Endothelial cell of umbilical vein (primary cell): ENCODE results near the gene TXNRD2. TPM values are rescaled to one million over a fixed set of nuclear protein-coding genes. Genes with fewer than 3 reads are reported as not detected.

Source experiments
- BruUV-seq: library from RNA; stranded (reverse); fragments of 400-500 nt; replicated peaks from 2 replicates; lab custom pipeline; 2021; lab: Mats Ljungman, UMichigan
- CTCF ChIA-PET: fragments of 300-600, 350-600 bp; sonication (Branson Sonifier 250); formaldehyde crosslinking; loops from one replicate; lab custom pipeline; 2021; ENCODE audit warnings: antibody characterized with exemption, inconsistent platforms; lab: Charles Lee
- POLR2A ChIA-PET: fragments of 300-600, 350-600 bp; sonication (Branson Sonifier 250); formaldehyde crosslinking; loops from one replicate; lab custom pipeline; 2021; ENCODE audit warnings: antibody characterized with exemption, inconsistent platforms; lab: Charles Lee
- DNase-seq: peaks from one replicate; pipeline ENCODE4 v3.0.0-alpha.2; 2011; ENCODE audit warnings: low read depth, low spot score
- FAIRE-seq: peaks from 2 replicates; lab custom pipeline; 2011; peaks lifted over from hg19 to GRCh38; lab: Jason Lieb, UNC
- H2AFZ ChIP-seq: 2 replicates; pipeline ENCODE4 v1.6.0; 2012; ENCODE audit warnings: low read depth, low read length, control low read depth, inconsistent platforms
- H3K27ac ChIP-seq: 2 replicates; pipeline ENCODE4 v1.5.1; 2011; ENCODE audit warnings: low read depth, mild to moderate bottlenecking, control low read depth, low read length, moderate library complexity; ENCODE audit not compliant: insufficient read depth
- H3K27me3 ChIP-seq, 2 experiments: 2 replicates each; pipeline versions ENCODE4 v1.6.0 to v1.6.1; 2011; ENCODE audit warnings: low read length in 2 of 2, mixed read lengths in 1 of 2; ENCODE audit not compliant: control insufficient read depth in 2 of 2, insufficient read depth in 2 of 2
- H3K36me3 ChIP-seq, 2 experiments: 2 replicates in 1 of 2; 3 replicates in 1 of 2; pipeline ENCODE4 v1.5.1; 2011; ENCODE audit warnings: low read length in 2 of 2, mild to moderate bottlenecking in 1 of 2, moderate library complexity in 1 of 2; ENCODE audit not compliant: control insufficient read depth in 2 of 2, insufficient read depth in 2 of 2; ENCODE audit errors: extremely low read depth in 1 of 2
- H3K4me1 ChIP-seq: 3 replicates; pipeline ENCODE4 v1.5.1; 2011; ENCODE audit warnings: mild to moderate bottlenecking, low read length; ENCODE audit not compliant: control insufficient read depth, insufficient read depth; ENCODE audit errors: extremely low read depth
- H3K4me2 ChIP-seq: 2 replicates; pipeline ENCODE4 v1.6.1; 2011; ENCODE audit warnings: low read length, control low read depth, mixed read lengths; ENCODE audit not compliant: insufficient read depth
- H3K4me3 ChIP-seq, 3 experiments: fragments of 200-600 bp in 1 of 3; sonication (generic), shearing (Covaris generic) in 1 of 3; replicated peaks in 1 of 3; 2 replicates each; pipeline ENCODE4 v1.5.1; 2011 to 2016; ENCODE audit warnings: control low read depth in 3 of 3, low read length in 3 of 3, mild to moderate bottlenecking in 2 of 3, inconsistent platforms in 1 of 3, low read depth in 1 of 3, moderate library complexity in 1 of 3; ENCODE audit not compliant: insufficient read depth in 1 of 3
- H3K79me2 ChIP-seq: 2 replicates; pipeline ENCODE4 v1.6.0; 2012; ENCODE audit warnings: low read length, inconsistent platforms; ENCODE audit not compliant: control insufficient read depth, insufficient read depth
- H3K9ac ChIP-seq: replicated peaks from 2 replicates; pipeline ENCODE3; 2011; ENCODE audit warnings: low read length, control low read depth; ENCODE audit not compliant: insufficient read depth; ENCODE audit errors: extremely low read depth
- H3K9me1 ChIP-seq: replicated peaks from 3 replicates; pipeline ENCODE4 v1.6.0; 2011; ENCODE audit warnings: mild to moderate bottlenecking, low read length; ENCODE audit not compliant: control insufficient read depth, insufficient read depth; ENCODE audit errors: extremely low read depth
- H3K9me3 ChIP-seq: replicated peaks from 2 replicates; pipeline ENCODE4 v1.5.1; 2012; ENCODE audit warnings: low read length, inconsistent platforms; ENCODE audit not compliant: control insufficient read depth, insufficient read depth
- H4K20me1 ChIP-seq: replicated peaks from 2 replicates; pipeline ENCODE3; 2011; ENCODE audit warnings: mild to moderate bottlenecking, low read length; ENCODE audit not compliant: control insufficient read depth, insufficient read depth; ENCODE audit errors: extremely low read depth
- CTCF ChIP-seq, 2 donors: IDR thresholded peaks; 1 replicate in 1 of 2; 2 replicates in 1 of 2; pipeline ENCODE4 v1.5.1; 2011; ENCODE audit warnings: low read length in 2 of 2, mild to moderate bottlenecking in 2 of 2, moderate library complexity in 2 of 2, control low read depth in 1 of 2, inconsistent platforms in 1 of 2, low read depth in 1 of 2; ENCODE audit not compliant: insufficient read depth in 1 of 2; ENCODE audit errors: extremely low read depth in 1 of 2
- EZH2 ChIP-seq: IDR thresholded peaks from 2 replicates; pipeline ENCODE4 v1.6.1; 2012; ENCODE audit warnings: borderline replicate concordance, low read depth, mild to moderate bottlenecking, moderate library complexity, low read length, inconsistent platforms; ENCODE audit not compliant: severe bottlenecking
- FOS ChIP-seq: IDR thresholded peaks from 2 replicates; pipeline ENCODE4 v1.6.1; 2011; ENCODE audit warnings: mild to moderate bottlenecking, low read length, moderate library complexity, borderline replicate concordance; ENCODE audit not compliant: insufficient read depth
- GATA2 ChIP-seq: IDR thresholded peaks from 2 replicates; pipeline ENCODE4 v1.7.0; 2011; ENCODE audit warnings: low read depth, mild to moderate bottlenecking, moderate library complexity, mixed read lengths, low read length; ENCODE audit not compliant: insufficient read length, insufficient read depth
- JUN ChIP-seq: IDR thresholded peaks from 2 replicates; pipeline ENCODE4 v1.6.1; 2011; ENCODE audit warnings: borderline replicate concordance, low read depth; ENCODE audit not compliant: insufficient read length, insufficient read depth
- MAX ChIP-seq: IDR thresholded peaks from 2 replicates; pipeline ENCODE4 v1.6.1; 2011; ENCODE audit not compliant: insufficient read depth, insufficient read length
- MYC ChIP-seq: IDR thresholded peaks from one replicate; pipeline ENCODE4 v1.6.1; 2011; ENCODE audit warnings: mild to moderate bottlenecking, low read depth, low read length
- POLR2A ChIP-seq: IDR thresholded peaks from 2 replicates; pipeline ENCODE4 v1.6.1; 2012; ENCODE audit warnings: low read depth, mild to moderate bottlenecking, control low read depth, low read length
- POLR2AphosphoS5 ChIP-seq: IDR thresholded peaks from 2 replicates; pipeline ENCODE4 v1.6.1; 2012; ENCODE audit warnings: low read depth, mild to moderate bottlenecking, control low read depth, low read length, moderate library complexity; ENCODE audit not compliant: insufficient read depth
- dilution Hi-C: fragments of 300-500 bp; cut with MboI; formaldehyde crosslinking; loops from one replicate; pipeline ENCODE4 v1.15.0; 2019; ENCODE audit warnings: low sequenced_read_pairs; ENCODE audit not compliant: extremely low pct_ligation_motif_present
- intact Hi-C: fragments of 100-400 bp; cut with micrococcal nuclease; formaldehyde crosslinking; loops from one replicate; pipeline ENCODE4 v1.10.0; 2022
- polyA plus RNA-seq, 4 experiments: library from polyadenylated mRNA; depleted of rRNA in 3 of 4; stranded (reverse) in 3 of 4; unstranded in 1 of 4; fragments of >200 nt; gene quantifications; 2 replicates each; pipeline versions ENCODE4 v1.2.1 to v1.2.3, GENCODE V29; 2011 to 2012; ENCODE audit warnings: missing spikeins in 1 of 4
- total RNA-seq: library from RNA; stranded (reverse); gene quantifications from 2 replicates; pipeline ENCODE4 v1.2.3, GENCODE V29; 2021

The TXNRD2 gene
- total and polyA plus RNA-seq, 2 donors (not counting 3 experiments of a cell fraction or from before 2014, with no cell fraction given), result 211 to 440 TPM

GRCh38 chr22:19885841-19886592 is 55.6 kb downstream of the TXNRD2 start:
- Histone ChIP-seq H3K9me1 (no peaks in the 10 kb centered on the region), H3K27me3 (no peaks in the 10 kb centered on the region), H2AFZ (no peak overlapping the region), H3K4me1 (peaks cover 65% of the 10 kb centered on the region), H3K9me3 (no peaks in the 10 kb centered on the region), H3K27ac (peak overlapping the region; percentile 87), H3K4me3 (no peak overlapping the region), H3K79me2 (peaks cover 3% of the 10 kb centered on the region), H3K4me2 (no peak overlapping the region), H4K20me1 (no peaks in the 10 kb centered on the region), H3K36me3 (no peaks in the 10 kb centered on the region), H3K9ac (no peak overlapping the region)
- CTCF ChIA-PET, result interaction anchor here (1.0 to 2.7 kb wide), 3 partner anchors 24 to 162 kb away, joined by 3 to 16 read pairs (median 15); no protein-coding TSS in a partner anchor
- dilution Hi-C loops (no loop called here), intact Hi-C loops (no loop called here)
- DNase-seq (no peak), FAIRE-seq (no peak)
- POLR2A ChIA-PET, result interaction anchor here (1.7 kb wide), 1 partner anchor 11 kb away, joined by 5 read pairs; no protein-coding TSS in a partner anchor
- BruUV-seq, result no TSS peak
- no peak for TF ChIP-seq POLR2A
- no peak for TF ChIP-seq MYC
- TF ChIP-seq MAX, result no peak
- TF ChIP-seq EZH2, result no peak

GRCh38 chr22:19884954-19885751 is 56.5 kb downstream of the TXNRD2 start:
- no peak overlapping the region for H3K4me2 ChIP-seq
- FAIRE-seq, result no peak
- H3K79me2 ChIP-seq, result peaks cover 11% of the 10 kb centered on the region
- H3K27me3 ChIP-seq, result no peaks in the 10 kb centered on the region
- no peaks in the 10 kb centered on the region for H4K20me1 ChIP-seq
- H2AFZ ChIP-seq, result no peak overlapping the region
- CTCF ChIA-PET, result interaction anchor here (1.0 to 2.7 kb wide), 3 partner anchors 25 to 155 kb away, joined by 4 to 16 read pairs (median 6); no protein-coding TSS in a partner anchor
- DNase-seq, result no peak
- H3K36me3 ChIP-seq, result no peaks in the 10 kb centered on the region
- dilution Hi-C loops (no loop called here), intact Hi-C loops (no loop called here)
- no peaks in the 10 kb centered on the region for H3K9me1 ChIP-seq
- no peak for TF ChIP-seq MAX
- no peak for TF ChIP-seq POLR2AphosphoS5
- no peak for TF ChIP-seq EZH2
- TF ChIP-seq JUN, result no peak
- no peak for TF ChIP-seq FOS
- TF ChIP-seq CTCF (IDR thresholded peaks at IDR 0.05; ENCODE audit: extremely low read depth in 1 of 2, insufficient read depth in 1 of 2, low read depth in 1 of 2, low read length in 2 of 2), result no peak
- TF ChIP-seq GATA2, result no peak
- TF ChIP-seq POLR2A, result no peak
- no peak for TF ChIP-seq MYC
- H3K4me3 ChIP-seq, result no peak overlapping the region
- POLR2A ChIA-PET, result no interaction called here
- no peak overlapping the region for H3K27ac ChIP-seq
- no TSS peak for BruUV-seq
- H3K9me3 ChIP-seq, result no peaks in the 10 kb centered on the region
- no peak overlapping the region for H3K9ac ChIP-seq
- peaks cover 65% of the 10 kb centered on the region for H3K4me1 ChIP-seq
